Endometrial microvascular endothelial cells (primary cell): Measurements from ENCODE around the gene TRIOBP. TPM values are rescaled to one million over a fixed set of nuclear protein-coding genes. Genes with fewer than 3 reads are reported as not detected.

ENCODE experiments used
- in situ Hi-C: cut with HindIII; loops from 2 replicates; pipeline ENCODE4 v1.10.0; 2017; ENCODE audit warnings: low sequenced_read_pairs, low pct_unique_long_range_greater_than_20kb; ENCODE audit errors: inconsistent ontology term
- total RNA-seq: library from RNA; depleted of rRNA; stranded (reverse); fragments of >200 nt; gene quantifications from one replicate; pipeline ENCODE4 v1.2.3, GENCODE V29; 2015; ENCODE audit errors: inconsistent ontology term

The TRIOBP gene
- total RNA-seq, 1 donor from 2014 or later, result 135 TPM

GRCh38 chr22:37809672-37810333, 113.0 kb downstream of the TRIOBP start:
- in situ Hi-C loops, result no loop called here

GRCh38 chr22:37811867-37812266, 115.0 kb downstream of the TRIOBP start:
- in situ Hi-C loops, result no loop called here

- in situ Hi-C loops, result no loop called here
These were observed 116.2 kb downstream of the TRIOBP start for GRCh38 chr22:37812869-37813678.

GRCh38 chr22:37815593-37815992, 118.7 kb downstream of the TRIOBP start:
- in situ Hi-C loops, result no loop called here

- in situ Hi-C loops, result no loop called here
These were observed 119.8 kb downstream of the TRIOBP start for GRCh38 chr22:37816543-37817180.

- in situ Hi-C loops, result no loop called here
These were observed 121.0 kb downstream of the TRIOBP start for GRCh38 chr22:37817705-37818408.

- in situ Hi-C loops, result no loop called here
These were observed 121.7 kb downstream of the TRIOBP start for GRCh38 chr22:37818409-37819104.

GRCh38 chr22:37819105-37819433, 122.2 kb downstream of the TRIOBP start:
- in situ Hi-C loops, result no loop called here

GRCh38 chr22:37820350-37820749, 123.5 kb downstream of the TRIOBP start:
- in situ Hi-C loops, result no loop called here

GRCh38 chr22:37822079-37822833, 125.4 kb downstream of the TRIOBP start:
- in situ Hi-C loops, result no loop called here

GRCh38 chr22:37823134-37823985, 126.5 kb downstream of the TRIOBP start, which contains the start of gene GALR3:
GALR3 (plus strand) TSS chr22:37823382; CDS start chr22:37823407, 25 bp downstream.
- in situ Hi-C loops, result no loop called here

GRCh38 chr22:37824674-37825641, 128.1 kb downstream of the TRIOBP start:
- in situ Hi-C loops, result no loop called here

Other genes starting within 250 kb of the TRIOBP start
- gene MFNG, start 210.7 kb upstream of the TRIOBP start, total RNA-seq, result 321 TPM
- 69.6 TPM for gene CARD10, start 177.6 kb upstream of the TRIOBP start, total RNA-seq
- gene CDC42EP1, start 136.6 kb upstream of the TRIOBP start, total RNA-seq, result 72.2 TPM
- gene LGALS2, start 117.0 kb upstream of the TRIOBP start, total RNA-seq, result not detected
- 64.9 TPM for gene GGA1, start 88.2 kb upstream of the TRIOBP start, total RNA-seq
- gene SH3BP1, start 57.4 kb upstream of the TRIOBP start, total RNA-seq, result 2.0 TPM
- 16.4 TPM for gene PDXP, start 38.3 kb upstream of the TRIOBP start, total RNA-seq
- 7,013 TPM for gene LGALS1, start 21.4 kb upstream of the TRIOBP start, total RNA-seq
- gene NOL12, start 10.7 kb upstream of the TRIOBP start, total RNA-seq, result 56.5 TPM
- gene GCAT, start 110.9 kb downstream of the TRIOBP start, total RNA-seq, result 32.1 TPM
- gene GALR3, start 126.3 kb downstream of the TRIOBP start, total RNA-seq, result not detected
- 54.3 TPM for gene ANKRD54, start 147.3 kb downstream of the TRIOBP start, total RNA-seq
- 397 TPM for gene EIF3L, start 152.4 kb downstream of the TRIOBP start, total RNA-seq
- 63.0 TPM for gene MICALL1, start 209.2 kb downstream of the TRIOBP start, total RNA-seq